Stimulated activated CD8-positive, alpha-beta memory T cell treated with anti-CD3 and anti-CD28 coated beads, Interleukin-12 subunit alpha, Interleukin-12 subunit beta, amount 100 ng/mL, for 24 hours (primary cell): ENCODE results near the gene MBD3.

Experiments used
- DNase-seq: peaks from one replicate; pipeline ENCODE4 v3.0.0-alpha.2; 2020; ENCODE audit errors: extremely low read depth

Gene MBD3

GRCh38 chr19:1619094-1619439 lies 26.4 kb upstream of the MBD3 start:
- DNase-seq: no peak

- no peak for DNase-seq
Observed at GRCh38 chr19:1618157-1619093, 25.8 kb upstream of the MBD3 start.

GRCh38 chr19:1616875-1617274 lies 24.2 kb upstream of the MBD3 start:
- DNase-seq: no peak

DNA sequence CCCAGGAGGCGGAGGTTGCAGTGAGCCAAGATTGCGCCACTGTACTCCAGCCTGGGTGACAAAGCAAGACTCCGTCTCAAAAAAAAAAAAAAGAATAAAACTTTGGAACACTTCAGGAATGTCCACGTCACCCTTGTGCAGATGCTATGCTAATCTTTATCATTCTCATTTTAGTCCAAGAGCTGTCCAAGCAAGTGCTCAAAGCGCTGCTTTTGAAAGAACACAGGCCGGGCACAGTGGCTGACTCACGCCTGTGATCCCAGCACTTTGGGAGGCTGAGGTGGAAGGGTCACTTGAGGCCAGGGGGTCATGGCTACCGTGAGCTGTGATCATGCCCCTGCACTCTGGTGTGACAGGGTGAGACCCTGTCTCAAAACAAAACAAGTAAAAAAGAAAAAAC lies 23.7 kb upstream of the MBD3 start:
- DNase-seq: no peak

DNA sequence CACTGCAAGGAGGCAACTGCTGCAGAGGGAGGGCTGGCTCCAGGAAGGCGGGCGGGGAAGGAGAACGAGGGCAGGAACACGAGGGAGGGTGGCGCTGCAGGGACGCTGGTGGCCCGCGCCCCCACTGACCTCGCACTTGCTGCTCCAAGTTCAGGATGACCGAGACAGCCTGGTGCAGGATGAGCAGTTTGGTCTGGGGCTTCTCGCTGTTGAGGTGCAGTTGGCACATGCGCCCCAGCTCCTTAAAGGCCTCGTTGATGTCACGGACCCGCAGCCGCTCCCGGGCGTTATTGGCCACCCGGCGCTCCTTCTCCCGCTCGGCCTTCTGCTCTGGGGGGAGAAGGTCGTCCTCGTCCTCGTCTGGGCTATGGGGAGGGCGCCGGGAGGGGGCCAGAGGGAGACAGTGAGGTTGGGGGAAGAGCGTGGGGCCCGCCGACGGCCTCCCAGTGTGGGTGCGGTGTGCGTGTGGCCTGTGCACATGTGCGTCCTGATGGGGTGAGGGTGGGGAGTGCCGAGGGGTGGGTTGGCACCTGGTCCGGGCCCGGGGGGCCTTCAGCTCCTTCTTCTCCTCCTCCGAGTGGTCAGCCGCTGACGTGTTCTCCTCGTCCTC lies 22.6 kb upstream of the MBD3 start:
- DNase-seq: no peak

GRCh38 chr19:1613808-1614570 lies 21.3 kb upstream of the MBD3 start:
- no peak for DNase-seq

DNA sequence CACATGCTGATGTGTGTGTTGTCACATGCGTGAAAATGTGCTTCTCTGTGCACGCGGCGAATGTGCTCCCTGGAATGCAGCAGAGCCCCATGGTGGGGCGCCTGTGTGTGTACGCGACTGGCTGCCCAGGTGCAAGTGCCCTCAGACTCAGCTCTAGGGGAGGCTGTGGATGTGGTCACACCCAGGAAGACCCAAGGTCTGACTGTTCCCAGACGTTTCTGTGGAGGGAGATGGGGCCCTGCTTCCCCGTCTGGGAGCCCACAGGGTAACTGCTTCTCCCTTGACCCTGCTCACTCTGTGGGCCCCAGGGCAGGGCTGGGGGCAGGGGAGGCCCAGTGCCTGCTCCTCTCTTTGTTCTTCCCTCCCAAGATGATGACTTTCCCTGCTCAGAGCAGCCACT lies 20.5 kb upstream of the MBD3 start:
- no peak for DNase-seq

DNA sequence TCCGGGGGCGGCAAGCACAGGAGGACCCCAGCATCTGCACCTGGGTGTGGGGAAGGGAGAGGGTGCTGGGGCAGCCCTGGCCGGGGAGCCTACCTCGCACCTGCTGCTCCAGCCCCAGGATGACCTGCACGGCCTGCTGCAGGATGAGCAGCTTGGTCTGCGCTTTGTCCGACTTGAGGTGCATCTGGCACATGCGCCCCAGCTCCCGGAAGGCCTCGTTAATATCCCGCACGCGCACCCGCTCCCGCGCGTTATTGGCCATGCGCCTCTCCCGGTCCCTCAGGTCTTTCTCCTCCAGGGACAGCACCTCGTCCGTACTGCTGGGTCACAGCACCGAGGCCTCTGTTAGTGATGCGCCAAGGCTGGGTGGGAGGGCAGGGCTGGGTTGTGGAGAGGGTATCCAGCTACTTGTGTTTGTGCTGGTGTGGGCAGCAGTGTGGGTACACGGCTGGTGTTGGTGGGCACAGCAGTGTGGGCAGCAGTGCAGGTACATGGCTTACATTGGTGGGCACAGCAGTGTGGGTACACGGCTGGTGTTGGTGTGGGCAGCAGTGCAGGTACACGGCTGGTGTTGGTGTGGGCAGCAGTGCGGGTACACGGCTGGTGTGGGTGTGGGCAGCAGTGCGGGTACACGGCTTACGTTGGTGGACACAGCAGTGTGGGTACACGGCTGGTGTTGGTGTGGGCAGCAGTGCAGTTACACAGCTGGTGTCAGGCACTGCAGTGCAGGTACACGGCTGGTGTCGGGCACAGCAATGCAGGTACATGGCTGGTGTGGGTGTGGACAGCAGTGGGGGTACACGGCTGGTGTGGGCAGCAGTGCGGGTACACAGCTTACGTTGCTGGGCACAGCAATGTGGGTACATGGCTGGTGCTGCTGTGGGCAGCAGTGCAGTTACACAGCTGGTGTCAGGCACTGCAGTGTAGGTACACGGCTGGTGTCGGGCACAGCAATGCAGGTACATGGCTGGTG lies 19.7 kb upstream of the MBD3 start:
- no peak for DNase-seq

DNA sequence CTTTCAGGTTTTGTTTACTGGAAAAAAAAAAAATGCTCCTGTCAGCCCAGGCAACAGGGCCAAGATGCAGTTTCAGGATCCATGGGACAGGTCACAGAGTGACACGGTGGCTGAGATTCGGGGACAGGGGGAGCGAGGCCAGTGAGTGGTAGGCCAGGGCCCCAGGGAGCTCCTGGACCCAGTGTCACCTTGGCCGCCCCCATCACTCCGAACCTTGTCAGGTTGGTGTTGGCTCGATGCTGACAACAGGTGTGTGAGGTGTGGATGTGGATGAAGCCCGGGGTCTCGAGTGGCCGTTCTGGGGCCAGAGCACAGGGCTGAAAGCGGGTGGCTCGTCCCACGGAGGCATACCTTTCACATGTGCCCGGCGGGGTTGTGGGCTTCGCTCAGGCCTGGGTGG lies 18.7 kb upstream of the MBD3 start:
- no peak for DNase-seq

DNA sequence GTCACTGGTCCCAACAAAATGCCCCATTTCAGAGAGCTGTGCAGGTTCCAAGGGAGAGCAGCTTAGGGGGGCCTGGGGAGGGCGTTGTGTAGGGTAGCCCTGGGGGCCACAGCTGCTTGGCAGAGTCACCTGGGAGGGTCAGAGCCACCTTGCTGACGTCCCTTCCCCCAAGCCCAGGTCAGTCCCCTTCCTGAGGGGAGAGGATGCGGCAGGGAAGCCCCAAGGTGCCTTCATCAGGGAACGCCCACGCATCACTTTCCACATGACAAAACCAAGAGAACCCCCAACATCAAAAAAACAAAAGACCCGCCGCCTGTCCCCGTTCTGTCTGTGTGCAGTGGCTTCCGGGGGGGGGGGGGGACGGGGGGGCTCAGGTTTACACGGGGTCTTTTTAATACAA lies 17.9 kb upstream of the MBD3 start:
- no peak for DNase-seq

- DNase-seq: no peak
Observed at GRCh38 chr19:1609680-1610474, 17.2 kb upstream of the MBD3 start.

GRCh38 chr19:1609103-1609396 lies 16.4 kb upstream of the MBD3 start:
- no peak for DNase-seq

- no peak for DNase-seq
Observed at GRCh38 chr19:1608359-1609102, 15.9 kb upstream of the MBD3 start.

DNA sequence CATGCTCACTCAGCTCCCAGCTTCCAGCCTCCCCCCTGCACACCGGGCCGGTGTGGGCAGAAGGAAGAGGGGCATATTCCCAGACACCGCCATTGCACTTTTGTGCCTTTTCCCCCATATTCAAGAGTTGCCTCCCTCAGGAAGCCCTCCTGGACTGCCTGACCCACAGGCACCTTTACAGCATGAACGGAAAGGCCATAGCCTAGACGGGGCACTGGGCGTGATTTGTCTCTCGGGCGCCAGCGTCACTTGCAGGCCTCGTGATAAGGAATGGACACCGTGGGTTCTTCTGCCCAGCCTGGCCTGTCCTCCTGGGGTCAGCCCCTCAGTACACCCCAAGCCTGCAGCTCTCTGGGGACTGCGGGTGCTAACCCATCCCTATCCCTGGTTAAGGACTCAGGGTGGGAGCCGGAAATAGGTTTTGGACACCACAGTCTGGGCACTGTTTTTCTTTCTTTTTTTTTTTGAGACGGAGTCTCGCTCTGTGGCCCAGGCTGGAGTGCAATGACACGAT lies 13.5 kb upstream of the MBD3 start:
- no peak for DNase-seq

DNA sequence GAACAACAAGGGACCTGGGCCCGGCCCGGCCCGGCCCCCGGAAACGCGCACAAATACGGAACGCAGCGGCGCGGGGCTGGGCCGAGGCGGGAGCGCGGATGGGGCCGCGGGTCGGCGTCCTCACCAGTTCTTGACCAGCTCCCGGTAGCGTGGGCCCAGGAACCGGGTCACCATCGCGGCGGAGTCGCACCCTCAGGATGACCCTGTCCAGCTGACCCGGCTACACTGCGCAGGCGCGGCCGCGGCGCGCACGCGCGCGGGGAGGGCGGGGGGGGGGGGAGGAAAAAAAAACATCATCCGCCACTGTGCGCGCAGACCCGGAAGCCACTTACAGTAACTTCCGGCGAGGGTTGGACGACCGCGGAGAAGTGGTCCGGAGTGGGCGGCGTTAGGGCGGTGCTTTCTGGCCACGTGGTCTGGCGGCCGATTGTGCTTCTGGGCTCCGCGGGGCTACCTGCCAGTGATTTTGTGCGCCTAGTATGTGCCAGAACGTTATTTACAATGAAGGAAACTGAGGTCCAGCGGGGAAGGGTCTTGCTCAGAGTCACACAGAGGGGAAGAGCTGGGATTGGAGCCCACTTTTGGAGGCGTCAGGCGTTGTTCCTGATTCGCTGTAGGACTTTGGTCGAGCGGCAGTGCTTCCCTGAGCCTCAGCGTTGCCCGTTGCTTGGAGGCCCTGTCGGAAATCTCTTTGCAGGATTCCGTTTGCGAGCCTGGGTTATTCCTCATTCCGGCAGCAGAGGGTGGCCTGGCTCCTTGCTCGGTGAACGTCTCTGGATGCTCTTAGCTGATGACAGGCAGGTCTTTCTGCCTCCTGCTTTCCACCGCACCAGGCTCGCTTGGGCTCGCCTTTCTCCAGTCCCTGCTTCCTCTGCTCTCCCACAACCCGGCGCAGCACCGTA lies 12.8 kb upstream of the MBD3 start, which contains the start of gene UQCR11:
Gene UQCR11, minus strand, starts transcription at position 227 of the 902 bp plus-strand sequence. Its CDS starts 53 bp downstream, at position 174.
- DNase-seq: peak; percentile 86

- no peak for DNase-seq
Observed at GRCh38 chr19:1602091-1602707, 9.5 kb upstream of the MBD3 start.

GRCh38 chr19:1601613-1602064 lies 9.0 kb upstream of the MBD3 start:
- no peak for DNase-seq

DNA sequence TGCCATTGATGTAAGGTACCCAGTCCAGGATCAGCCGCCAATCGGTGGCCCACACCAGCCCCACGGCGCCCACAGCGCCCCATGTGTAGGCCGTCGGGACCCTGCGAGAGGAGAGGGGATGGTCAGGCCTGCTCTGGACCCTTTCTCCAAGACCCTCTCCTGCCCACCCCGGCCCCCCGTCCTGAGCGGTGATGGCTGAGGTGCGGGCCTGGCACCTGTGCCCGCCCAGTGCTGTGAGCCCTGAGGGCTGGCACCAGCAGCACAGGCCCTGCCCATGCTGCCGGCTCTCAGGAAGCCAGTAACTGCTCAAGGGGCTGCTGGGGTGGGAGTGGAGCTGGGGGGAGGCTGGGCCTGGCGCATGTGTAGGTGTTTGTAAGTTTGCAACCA lies 6.8 kb upstream of the MBD3 start:
- DNase-seq: no peak
